Colonic mucosa (tissue), 4 donors: ENCODE data around the gene PRDM12. TPM values are rescaled to one million over a fixed set of nuclear protein-coding genes. Genes with fewer than 3 reads are reported as not detected.

ENCODE experiments used
- DNase-seq: peaks from one replicate; pipeline ENCODE4 v3.0.0-alpha.2; 2020
- H3K27ac ChIP-seq: fragments of 200-600 bp; one replicate; pipeline ENCODE4 v1.8.0; 2021
- H3K27me3 ChIP-seq: fragments of 200-600 bp; one replicate; pipeline ENCODE4 v1.8.0; 2021
- H3K36me3 ChIP-seq: fragments of 200-600 bp; one replicate; pipeline ENCODE4 v1.8.0; 2021
- H3K4me1 ChIP-seq: fragments of 200-600 bp; one replicate; pipeline ENCODE4 v1.8.0; 2021; ENCODE audit warnings: mild to moderate bottlenecking
- H3K4me3 ChIP-seq: fragments of 200-600 bp; one replicate; pipeline ENCODE4 v1.8.0; 2021
- H3K9ac ChIP-seq, 2 donors: one replicate each; pipeline ENCODE4 v1.7.0; 2013; ENCODE audit warnings: control low read depth in 2 of 2, low read depth in 2 of 2, low read length in 2 of 2
- H3K9me3 ChIP-seq: fragments of 200-600 bp; one replicate; pipeline ENCODE4 v1.8.0; 2021
- intact Hi-C: fragments of 100-400 bp; cut with DNase I; formaldehyde crosslinking; loops from one replicate; pipeline ENCODE4 v1.14.1; 2022
- total RNA-seq, 2 donors: library from RNA; stranded (reverse); fragmentation: NEBNext Ultra II Directional in 1 of 2; extraction: Animal tissue kit (Norgen Biotek cat#: 25700) in 1 of 2; gene quantifications; one replicate each; pipeline ENCODE4 v1.2.1, GENCODE V29; 2021
- TF ChIP-seq, protein P1 (sequence below): fragments of 200-600 bp; IDR thresholded peaks from one replicate; pipeline ENCODE4 v1.8.0; 2022; ENCODE audit warnings: antibody characterized with exemption, mild to moderate bottlenecking
- donor health status: healthy.
- donor health status: DM: no; HTN: no; CAD: no.
- donor health status: DM: no; HTN: no; CAD: no.

The PRDM12 gene
- total RNA-seq, 2 donors from 2014 or later, result not detected

DNA sequence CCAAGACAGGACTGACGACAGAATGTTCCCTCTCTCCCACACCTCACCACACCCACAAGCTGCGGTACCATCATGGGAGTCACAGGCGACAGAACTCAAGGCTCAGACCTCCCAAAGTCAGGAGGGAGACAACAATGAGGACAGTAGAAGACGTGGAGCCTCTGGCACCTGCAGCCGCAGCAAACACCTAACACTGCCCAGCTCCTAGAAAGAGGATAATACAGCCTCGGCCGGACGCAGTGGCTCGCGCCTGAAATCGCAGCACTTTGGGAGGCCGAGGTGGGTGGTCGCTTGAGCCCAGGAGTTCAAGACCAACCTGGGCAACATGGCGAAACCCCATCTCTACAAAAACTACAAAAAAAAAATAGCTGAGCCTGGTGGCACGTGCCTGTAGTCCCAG is 13.2 kb upstream of the PRDM12 start:
- Histone ChIP-seq H3K27me3 (no peaks in the 10 kb centered on the region), H3K4me3 (no peak overlapping the region)

DNA sequence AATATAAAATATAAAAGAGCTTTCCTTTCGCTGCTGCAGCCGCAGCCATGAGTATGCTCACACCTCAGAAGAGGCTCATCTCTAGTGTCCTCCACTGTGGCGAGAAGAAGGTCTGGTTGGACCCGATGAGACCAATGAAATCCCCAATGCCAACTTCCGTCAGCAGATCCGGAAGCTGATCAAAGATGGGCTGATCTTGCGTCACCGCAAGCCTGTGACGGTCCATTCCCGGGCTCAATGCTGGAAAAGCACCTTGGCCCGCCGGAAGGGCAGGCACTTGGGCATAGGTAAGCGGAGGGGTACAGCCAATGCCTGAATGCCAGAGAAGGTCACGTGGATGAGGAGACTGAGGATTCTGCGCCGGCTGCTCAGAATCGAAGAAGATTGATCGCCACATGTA is 12.6 kb upstream of the PRDM12 start:
- Histone ChIP-seq H3K9ac (no peak overlapping the region), H3K9me3 (no peaks in the 10 kb centered on the region), H3K4me1 (no peaks in the 10 kb centered on the region), H3K27ac (no peak overlapping the region), H3K27me3 (no peaks in the 10 kb centered on the region), H3K36me3 (no peaks in the 10 kb centered on the region), H3K4me3 (no peak overlapping the region)
- intact Hi-C loops, result no loop called here
- TF ChIP-seq, protein P1, sequence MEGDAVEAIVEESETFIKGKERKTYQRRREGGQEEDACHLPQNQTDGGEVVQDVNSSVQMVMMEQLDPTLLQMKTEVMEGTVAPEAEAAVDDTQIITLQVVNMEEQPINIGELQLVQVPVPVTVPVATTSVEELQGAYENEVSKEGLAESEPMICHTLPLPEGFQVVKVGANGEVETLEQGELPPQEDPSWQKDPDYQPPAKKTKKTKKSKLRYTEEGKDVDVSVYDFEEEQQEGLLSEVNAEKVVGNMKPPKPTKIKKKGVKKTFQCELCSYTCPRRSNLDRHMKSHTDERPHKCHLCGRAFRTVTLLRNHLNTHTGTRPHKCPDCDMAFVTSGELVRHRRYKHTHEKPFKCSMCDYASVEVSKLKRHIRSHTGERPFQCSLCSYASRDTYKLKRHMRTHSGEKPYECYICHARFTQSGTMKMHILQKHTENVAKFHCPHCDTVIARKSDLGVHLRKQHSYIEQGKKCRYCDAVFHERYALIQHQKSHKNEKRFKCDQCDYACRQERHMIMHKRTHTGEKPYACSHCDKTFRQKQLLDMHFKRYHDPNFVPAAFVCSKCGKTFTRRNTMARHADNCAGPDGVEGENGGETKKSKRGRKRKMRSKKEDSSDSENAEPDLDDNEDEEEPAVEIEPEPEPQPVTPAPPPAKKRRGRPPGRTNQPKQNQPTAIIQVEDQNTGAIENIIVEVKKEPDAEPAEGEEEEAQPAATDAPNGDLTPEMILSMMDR, result no peak
- no peak for DNase-seq

More for the DNA sequence above, 13.2 kb upstream of the PRDM12 start:
- Histone ChIP-seq H3K27ac (no peak overlapping the region), H3K4me1 (no peaks in the 10 kb centered on the region), H3K9ac (no peak overlapping the region), H3K36me3 (no peaks in the 10 kb centered on the region), H3K9me3 (no peaks in the 10 kb centered on the region)
- intact Hi-C loops, result no loop called here
- TF ChIP-seq, protein P1, result no peak
- DNase-seq, result no peak

- H3K27me3 ChIP-seq, result peaks cover 27% of the 10 kb centered on the region
- H3K4me1 ChIP-seq, result no peaks in the 10 kb centered on the region
Observed at GRCh38 chr9:130654879-130655278, 9.5 kb upstream of the PRDM12 start.

DNA sequence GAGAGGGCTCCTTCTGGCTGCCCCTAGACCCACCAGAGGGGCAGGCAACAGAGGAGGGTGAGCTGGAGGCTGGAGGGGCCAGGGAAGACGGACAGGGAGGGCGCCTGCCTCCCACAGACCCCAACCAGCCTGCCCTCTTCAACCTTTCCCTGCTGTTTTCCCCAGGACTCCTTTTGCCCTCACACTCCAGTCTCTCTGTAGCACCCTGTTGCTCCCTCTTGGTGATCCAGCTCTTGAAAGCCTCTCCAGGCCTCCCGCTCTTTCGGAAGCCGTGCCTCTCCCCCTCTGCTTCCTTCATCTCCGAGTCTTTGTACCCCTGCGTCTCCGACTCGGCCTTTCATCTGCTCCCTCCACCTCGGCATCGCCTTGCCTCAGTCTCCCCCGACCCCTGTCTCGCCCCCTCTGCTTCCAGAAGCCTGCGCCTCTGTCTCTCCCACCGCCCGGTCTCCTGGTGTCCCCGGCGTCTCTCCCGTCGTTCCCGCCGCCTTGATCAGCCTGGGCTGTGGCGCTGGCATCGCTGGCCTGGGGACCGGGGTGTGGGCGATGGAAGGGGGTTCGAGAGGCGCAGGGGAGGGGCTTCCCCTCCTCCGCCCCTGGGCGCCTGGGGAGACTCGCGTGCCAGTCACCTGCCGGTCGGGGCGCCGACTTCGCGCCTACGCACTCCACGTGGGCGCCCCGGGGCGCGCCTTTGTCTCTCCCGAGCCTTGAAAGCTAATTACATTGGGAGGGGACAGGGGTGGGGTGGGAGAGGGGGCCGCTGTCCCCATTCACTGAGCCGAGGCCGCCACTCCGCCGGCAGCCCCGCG is 5.3 kb upstream of the PRDM12 start:
- intact Hi-C loops, result no loop called here
- H3K4me1 ChIP-seq, result peaks cover 3% of the 10 kb centered on the region
- H3K4me3 ChIP-seq, result no peak overlapping the region
- H3K27me3 ChIP-seq, result peaks cover 69% of the 10 kb centered on the region
- DNase-seq, result no peak
- no peak overlapping the region for H3K27ac ChIP-seq
- H3K36me3 ChIP-seq, result no peaks in the 10 kb centered on the region
- TF ChIP-seq, protein P1, result no peak
- no peaks in the 10 kb centered on the region for H3K9me3 ChIP-seq
- no peak overlapping the region for H3K9ac ChIP-seq

More at GRCh38 chr9:130654879-130655278, 9.5 kb upstream of the PRDM12 start:
- intact Hi-C loops, result no loop called here
- Histone ChIP-seq H3K9ac (no peak overlapping the region), H3K4me3 (no peak overlapping the region), H3K27ac (no peak overlapping the region), H3K36me3 (no peaks in the 10 kb centered on the region), H3K9me3 (no peaks in the 10 kb centered on the region)
- DNase-seq, result no peak
- TF ChIP-seq, protein P1, result no peak

DNA sequence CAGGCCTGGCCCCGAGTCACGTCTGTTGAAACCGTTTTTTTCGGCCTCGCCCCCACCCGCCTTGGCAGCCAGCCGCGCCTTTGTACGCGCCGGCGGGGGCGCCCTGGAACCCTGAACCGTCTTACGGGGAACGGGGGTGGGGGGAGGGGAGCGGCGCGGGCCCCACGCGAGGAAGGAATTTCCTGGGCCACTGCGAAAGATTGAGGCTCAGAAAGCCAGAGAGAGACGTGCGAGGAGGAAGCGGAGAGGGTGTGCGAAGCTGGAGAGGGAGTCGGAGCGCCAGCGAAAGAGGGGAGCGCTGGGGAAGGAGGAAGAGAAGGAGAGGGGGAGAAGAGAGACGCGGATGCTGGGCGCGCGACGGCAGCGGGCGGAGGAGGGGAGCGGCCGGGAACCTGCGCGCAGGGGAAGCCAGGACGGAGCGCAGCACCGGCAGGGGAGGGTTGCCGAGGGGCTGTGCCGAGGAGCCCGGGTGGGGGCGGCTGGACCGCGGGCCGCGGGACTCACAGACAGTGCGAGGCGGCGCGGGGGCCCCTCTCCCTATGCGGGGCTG is 4.6 kb upstream of the PRDM12 start:
- intact Hi-C loops, result no loop called here
- no peaks in the 10 kb centered on the region for H3K9me3 ChIP-seq
- DNase-seq, result no peak
- H3K4me1 ChIP-seq, result peaks cover 3% of the 10 kb centered on the region
- H3K27me3 ChIP-seq, result peaks cover 75% of the 10 kb centered on the region
- TF ChIP-seq, protein P1, result no peak
- no peak overlapping the region for H3K4me3 ChIP-seq
- no peaks in the 10 kb centered on the region for H3K36me3 ChIP-seq
- no peak overlapping the region for H3K9ac ChIP-seq
- no peak overlapping the region for H3K27ac ChIP-seq
